GM10266 (cell line): ENCODE data around the gene ERC2.

Experiments used
- DNase-seq: peaks from one replicate; pipeline ENCODE4 v3.0.0; 2012; ENCODE audit errors: extremely low spot score
- TF ChIP-seq, protein P1 (sequence below): IDR thresholded peaks from 2 replicates; pipeline ENCODE4 v1.5.1; 2012; ENCODE audit warnings: mild to moderate bottlenecking, low read depth; ENCODE audit not compliant: control insufficient read depth, insufficient read depth; ENCODE audit errors: missing control alignments

Gene ERC2

DNA sequence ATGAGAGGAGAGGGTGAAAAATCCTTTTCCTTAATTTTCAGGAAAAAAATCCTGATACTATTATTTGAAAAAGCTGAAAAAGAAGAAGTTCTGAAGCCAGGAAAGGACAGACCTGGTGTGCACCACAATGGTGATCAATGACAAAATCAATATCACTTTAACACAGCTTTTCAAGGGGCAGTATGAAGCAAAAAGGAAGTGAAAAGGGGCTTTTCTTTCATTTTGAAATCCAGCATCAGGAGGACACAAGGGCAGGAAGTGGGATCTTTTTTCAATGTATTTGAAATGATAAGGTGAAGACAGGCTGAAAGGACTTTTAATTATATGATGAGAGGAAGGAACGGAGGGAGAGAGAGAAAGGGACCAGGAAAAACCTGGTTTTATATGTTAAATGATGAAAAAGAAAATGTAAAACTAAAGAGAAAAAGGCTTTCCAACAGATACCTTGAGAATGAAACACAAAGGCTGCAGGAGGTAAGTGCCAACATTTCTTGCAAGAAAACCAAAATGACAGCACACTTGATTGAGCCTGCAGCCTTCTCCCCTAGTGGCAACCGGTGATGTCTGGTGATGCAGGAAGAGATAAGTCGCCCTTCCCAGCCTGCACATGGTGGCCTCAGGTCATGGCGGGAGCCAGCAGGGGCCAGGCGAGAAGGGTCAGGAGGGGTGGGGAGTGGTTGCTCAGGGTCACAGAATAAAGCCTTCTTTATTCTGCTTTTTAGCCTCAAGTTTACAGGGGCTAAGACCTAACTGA is 744.4 kb downstream of the ERC2 start:
- DNase-seq, result no peak
- TF ChIP-seq, protein P1, sequence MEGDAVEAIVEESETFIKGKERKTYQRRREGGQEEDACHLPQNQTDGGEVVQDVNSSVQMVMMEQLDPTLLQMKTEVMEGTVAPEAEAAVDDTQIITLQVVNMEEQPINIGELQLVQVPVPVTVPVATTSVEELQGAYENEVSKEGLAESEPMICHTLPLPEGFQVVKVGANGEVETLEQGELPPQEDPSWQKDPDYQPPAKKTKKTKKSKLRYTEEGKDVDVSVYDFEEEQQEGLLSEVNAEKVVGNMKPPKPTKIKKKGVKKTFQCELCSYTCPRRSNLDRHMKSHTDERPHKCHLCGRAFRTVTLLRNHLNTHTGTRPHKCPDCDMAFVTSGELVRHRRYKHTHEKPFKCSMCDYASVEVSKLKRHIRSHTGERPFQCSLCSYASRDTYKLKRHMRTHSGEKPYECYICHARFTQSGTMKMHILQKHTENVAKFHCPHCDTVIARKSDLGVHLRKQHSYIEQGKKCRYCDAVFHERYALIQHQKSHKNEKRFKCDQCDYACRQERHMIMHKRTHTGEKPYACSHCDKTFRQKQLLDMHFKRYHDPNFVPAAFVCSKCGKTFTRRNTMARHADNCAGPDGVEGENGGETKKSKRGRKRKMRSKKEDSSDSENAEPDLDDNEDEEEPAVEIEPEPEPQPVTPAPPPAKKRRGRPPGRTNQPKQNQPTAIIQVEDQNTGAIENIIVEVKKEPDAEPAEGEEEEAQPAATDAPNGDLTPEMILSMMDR, result no peak

DNA sequence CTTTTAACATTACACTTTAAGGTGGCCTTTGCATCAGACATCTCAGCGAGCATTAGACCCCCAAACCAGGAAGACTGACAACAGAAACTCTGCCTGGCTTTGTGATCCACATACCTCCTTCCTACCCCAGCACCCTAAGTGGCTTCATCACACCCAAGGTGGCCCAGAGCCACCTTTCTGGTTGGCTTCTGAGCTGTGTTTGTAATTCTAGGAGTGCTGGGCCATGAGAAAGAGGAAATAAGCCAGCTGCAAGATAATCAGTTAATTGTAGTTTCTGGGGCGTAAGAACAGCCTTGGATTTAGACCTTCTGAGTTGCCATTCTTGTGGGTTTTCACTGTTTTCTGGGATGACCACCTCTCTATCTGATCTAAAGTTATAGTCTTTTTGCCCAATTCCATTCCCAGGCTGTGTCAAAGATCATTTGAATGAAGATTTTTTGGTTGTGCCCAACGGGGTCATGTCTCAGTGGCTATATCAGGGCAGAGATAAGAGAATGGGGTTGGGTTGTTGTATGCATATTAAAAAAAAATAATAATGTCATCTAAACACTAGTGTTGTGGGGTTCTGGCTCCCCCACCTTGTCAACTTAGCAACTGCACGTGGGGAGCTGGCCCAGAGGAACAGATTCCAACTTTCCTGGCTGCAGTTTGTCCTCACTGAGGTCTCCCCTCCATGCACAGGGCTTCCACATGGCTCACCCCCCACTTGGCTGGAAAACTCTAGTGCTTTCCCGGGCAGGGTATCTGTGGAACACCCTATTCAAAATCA is 746.4 kb downstream of the ERC2 start:
- TF ChIP-seq, protein P1, result peak; percentile 56
- DNase-seq, result peak; percentile 15

DNA sequence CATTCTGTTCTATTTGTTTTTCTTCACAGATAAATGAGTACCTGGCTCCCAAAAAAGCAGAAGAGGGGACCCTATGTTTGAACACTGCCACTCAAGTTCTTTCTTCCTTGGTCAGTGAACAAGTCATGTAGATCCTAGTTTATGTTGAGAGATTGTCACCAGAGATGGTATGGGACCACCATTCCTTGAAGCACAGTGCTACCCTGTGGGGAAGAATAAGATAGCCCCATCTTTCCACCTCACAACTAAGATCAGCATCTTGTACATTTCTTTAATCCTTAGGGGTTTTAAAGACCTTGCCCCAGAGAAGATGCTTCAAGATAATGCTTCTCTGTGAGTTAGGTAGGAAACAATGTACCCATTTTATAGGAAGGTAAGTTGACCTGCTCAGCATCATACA is 747.7 kb downstream of the ERC2 start:
- peak; percentile 40 for DNase-seq
- TF ChIP-seq, protein P1, result peak; percentile 41

DNA sequence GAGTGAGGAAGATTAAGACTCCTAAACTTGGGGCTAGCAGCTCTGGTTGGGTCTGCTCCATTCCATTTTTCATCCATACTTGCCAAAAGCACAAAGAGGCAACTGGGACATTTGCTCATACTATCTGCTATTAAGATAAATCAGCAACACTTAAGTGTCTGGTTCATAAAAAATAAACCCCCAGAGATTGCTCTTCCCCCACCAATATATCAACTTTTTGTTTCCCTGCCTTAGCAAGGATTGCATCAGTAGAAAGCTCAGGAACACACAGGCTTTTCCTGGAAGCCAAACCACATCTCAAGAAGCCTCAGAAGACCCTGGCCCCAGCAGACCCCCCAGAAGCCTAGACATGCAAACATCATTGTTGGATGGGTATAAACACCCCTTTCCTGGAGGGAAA is 748.8 kb downstream of the ERC2 start:
- TF ChIP-seq, protein P1, result no peak
- no peak for DNase-seq

DNA sequence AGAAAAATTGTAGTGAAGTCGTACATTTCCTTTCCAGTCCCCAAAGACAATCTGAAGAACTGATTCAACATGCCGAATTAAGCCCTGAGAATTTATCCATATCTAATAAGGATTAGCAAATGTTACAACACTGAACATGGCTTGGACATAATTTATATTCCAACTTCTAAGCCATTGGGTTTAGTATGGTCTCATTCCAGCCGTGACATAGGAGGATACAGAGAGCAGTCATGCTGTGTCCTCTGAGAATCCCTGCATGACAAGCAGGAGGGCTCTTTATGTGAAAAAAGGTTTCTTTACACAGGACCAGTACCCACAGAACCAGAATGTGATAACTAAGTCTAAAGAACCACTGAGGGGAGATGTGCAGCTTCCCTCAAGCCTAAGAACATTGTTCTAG is 749.3 kb downstream of the ERC2 start:
- no peak for DNase-seq
- TF ChIP-seq, protein P1, result no peak

DNA sequence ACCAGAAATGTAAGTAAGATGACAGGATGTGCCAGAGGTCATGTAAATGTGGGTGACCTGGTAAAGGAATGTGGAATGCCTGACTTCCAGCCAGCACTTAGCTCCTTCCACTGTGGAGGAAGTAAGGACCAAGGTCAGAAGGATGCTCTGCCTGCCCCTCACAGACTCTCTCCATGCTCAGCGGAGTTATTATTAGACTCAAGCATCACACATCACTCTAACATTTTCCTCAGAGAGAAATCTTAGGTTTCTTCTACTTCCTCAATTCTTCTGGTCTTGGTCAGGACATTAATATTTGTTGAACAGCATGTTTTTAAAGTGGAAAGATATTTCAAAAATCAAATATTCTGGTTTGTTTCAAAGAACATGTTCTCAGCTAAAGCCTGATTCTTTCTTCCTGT is 749.7 kb downstream of the ERC2 start:
- TF ChIP-seq, protein P1, result no peak
- DNase-seq, result no peak

DNA sequence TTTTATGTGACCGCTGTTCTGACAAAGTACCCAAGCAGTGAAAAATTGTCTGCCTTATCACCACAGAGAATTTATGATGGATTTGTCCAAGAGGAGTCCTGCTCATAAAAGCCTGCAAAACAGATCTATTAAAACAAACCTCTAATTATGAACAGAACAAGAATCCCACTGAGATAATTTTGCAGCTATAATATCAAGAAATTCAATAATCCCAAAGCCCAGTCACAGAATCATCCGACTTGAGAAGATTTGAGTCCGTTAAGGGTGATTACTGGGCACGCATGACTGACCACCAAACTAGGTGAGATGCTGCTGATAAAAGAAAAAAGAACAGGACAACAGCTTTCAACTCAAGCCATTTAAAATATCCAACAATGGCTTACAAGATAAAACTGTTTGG is 750.2 kb downstream of the ERC2 start:
- no peak for DNase-seq
- TF ChIP-seq, protein P1, result no peak
